T-helper 2 cell treated with Interferon-gamma antibody and Interleukin-4, amounts not matched to agents 5 μg/mL and 100 μg/mL, for 36 hours (primary cell): ENCODE data around the gene GPX5.
"Not testable (repeated sequence)": the region's sequence is repeated elsewhere in the genome, so short reads cannot be mapped to it uniquely, and the experiment has no call there.

Source experiments
- DNase-seq: peaks from one replicate; pipeline ENCODE4 v3.0.0; 2021; ENCODE audit warnings: low spot score
- H3K27ac Mint-ChIP-seq: one replicate; pipeline ENCODE4 v1.8.0; 2021; ENCODE audit warnings: mild to moderate bottlenecking, mixed read lengths
- H3K27me3 Mint-ChIP-seq: one replicate; pipeline ENCODE4 v1.8.0; 2021; ENCODE audit warnings: low read depth, mixed read lengths
- H3K36me3 Mint-ChIP-seq: one replicate; pipeline ENCODE4 v1.8.0; 2021; ENCODE audit warnings: low read depth, mixed read lengths
- H3K4me1 Mint-ChIP-seq: one replicate; pipeline ENCODE4 v1.8.0; 2021; ENCODE audit warnings: low read depth, mixed read lengths
- H3K4me3 Mint-ChIP-seq: one replicate; pipeline ENCODE4 v1.8.0; 2022; ENCODE audit warnings: mild to moderate bottlenecking, moderate library complexity, mixed read lengths
- H3K9me3 Mint-ChIP-seq: one replicate; pipeline ENCODE4 v1.8.0; 2021; ENCODE audit warnings: mixed read lengths

The GPX5 gene

DNA sequence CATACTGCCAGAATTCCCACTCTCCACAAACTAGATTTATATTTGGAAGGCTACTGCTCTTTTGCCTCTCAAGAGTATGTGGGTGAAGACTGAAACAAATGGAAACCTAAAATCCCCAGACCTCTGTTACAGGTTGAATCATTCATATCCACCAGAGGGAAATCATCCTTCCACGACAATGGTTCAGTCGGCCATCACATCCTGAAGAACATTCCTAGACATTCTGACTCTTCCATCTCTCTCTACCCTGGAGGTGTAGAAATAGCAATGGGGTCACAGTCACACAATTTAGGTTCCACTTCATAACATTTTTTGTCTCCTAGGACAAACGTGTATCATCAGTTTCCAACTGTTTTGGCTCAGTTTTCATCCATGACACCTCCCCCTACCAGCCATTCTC, 8.6 kb downstream of the GPX5 start:
- Mint-ChIP-seq H3K27me3 (peaks cover 81% of the 10 kb centered on the region), H3K4me1 (peaks cover 6% of the 10 kb centered on the region), H3K9me3 (no peaks in the 10 kb centered on the region), H3K4me3 (no peak overlapping the region), H3K27ac (no peak overlapping the region), H3K36me3 (no peaks in the 10 kb centered on the region)
- no peak for DNase-seq

DNA sequence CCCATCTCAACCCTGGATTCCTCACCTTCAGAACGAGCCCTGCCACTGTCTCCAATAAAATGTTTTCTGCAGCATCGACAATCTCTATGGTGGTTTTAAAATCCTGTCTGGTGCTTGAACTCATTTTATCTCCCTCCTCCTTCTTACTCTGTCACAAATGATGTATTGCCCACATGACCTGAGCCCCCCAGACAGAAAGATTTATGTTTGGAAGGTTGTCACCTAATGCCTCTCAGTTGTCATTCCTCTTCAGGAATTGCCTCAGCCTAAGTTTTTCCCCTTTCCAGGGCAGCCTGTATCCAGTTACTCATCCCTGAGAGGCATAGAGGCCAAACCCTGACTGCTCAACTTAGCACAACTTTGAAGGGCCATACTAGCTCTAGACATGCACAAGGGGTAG, 9.2 kb downstream of the GPX5 start:
- H3K4me3 Mint-ChIP-seq = no peak overlapping the region
- no peaks in the 10 kb centered on the region for H3K36me3 Mint-ChIP-seq
- H3K27me3 Mint-ChIP-seq = peaks cover 84% of the 10 kb centered on the region
- no peaks in the 10 kb centered on the region for H3K9me3 Mint-ChIP-seq
- H3K27ac Mint-ChIP-seq = no peak overlapping the region
- no peak for DNase-seq
- peaks cover 6% of the 10 kb centered on the region for H3K4me1 Mint-ChIP-seq

DNA sequence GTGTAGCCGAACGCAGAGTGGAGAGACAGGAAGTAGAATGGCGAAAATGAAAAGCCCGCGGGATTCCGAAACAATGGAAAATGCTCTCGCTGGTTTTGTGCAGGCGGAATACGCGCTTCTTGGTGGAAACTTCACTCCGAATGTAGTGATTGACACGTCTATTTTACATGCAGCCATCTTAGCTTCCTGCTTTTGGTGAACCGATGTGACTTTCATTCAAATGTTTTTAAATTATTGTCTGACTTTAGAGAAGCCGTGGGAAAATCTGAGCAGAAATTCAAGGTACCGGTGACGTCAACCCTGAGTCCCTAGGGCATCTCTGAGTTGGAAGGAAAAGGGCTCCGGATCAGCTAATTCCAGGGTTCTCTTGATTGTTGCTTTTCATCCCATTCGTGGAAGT, 11.4 kb downstream of the GPX5 start:
- Mint-ChIP-seq H3K4me1 (peaks cover 8% of the 10 kb centered on the region), H3K27me3 (peaks cover 79% of the 10 kb centered on the region), H3K27ac (no peak overlapping the region), H3K4me3 (peak overlapping the region; percentile 50), H3K9me3 (peaks cover 13% of the 10 kb centered on the region), H3K36me3 (no peaks in the 10 kb centered on the region)
- DNase-seq = no peak

DNA sequence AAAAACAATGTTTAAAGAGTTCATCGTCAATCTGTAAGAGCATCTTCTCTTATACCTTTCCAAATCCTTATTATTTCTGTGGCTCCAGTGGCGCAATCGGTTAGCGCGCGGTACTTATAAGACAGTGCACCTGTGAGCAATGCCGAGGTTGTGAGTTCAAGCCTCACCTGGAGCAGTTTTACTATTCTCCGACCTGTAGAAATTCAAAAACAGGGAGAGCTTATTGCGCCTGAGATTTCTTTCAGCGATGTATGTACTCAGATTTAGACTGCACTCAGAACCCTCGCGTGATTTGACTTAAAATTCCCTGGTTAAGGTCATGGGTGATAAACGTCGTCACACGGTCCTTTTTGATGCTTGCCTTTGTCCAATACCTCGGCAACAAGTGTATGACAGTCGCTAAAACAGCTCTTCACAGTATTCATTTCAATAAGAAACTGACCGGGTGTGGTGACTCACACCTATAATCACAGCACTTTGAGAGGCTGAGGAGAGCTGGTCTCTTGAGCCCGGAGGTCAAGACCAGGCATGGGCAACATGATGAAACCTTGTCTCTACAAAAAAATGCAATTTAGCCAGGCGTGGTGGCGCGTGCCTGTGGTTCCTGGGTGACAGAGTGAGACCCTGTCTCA, 11.9 kb downstream of the GPX5 start:
- peaks cover 17% of the 10 kb centered on the region for H3K9me3 Mint-ChIP-seq
- peaks cover 82% of the 10 kb centered on the region for H3K27me3 Mint-ChIP-seq
- peaks cover 13% of the 10 kb centered on the region for H3K4me1 Mint-ChIP-seq
- H3K27ac Mint-ChIP-seq = no peak overlapping the region
- H3K36me3 Mint-ChIP-seq = no peaks in the 10 kb centered on the region
- DNase-seq = no peak
- no peak overlapping the region for H3K4me3 Mint-ChIP-seq

DNA sequence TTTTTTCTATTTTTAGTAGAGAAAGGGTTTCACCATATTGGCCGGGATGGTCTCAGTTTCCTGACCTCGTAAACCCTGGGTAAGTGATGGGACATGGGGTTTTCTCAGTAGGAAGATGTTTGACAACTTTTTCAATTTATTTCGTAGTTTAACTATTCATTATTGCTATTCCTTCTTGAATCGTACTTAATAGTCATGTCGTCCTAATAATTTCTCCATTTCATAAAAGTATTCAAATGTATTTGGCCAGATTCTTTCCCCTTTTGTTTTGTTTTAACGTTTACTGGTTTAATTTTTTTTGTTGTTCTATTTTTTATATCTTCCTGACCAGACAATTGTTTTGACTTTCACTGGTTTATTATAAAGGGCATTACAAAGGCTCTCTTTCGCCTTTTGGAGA, 16.3 kb downstream of the GPX5 start:
- Mint-ChIP-seq H3K36me3 (no peaks in the 10 kb centered on the region), H3K9me3 (peaks cover 17% of the 10 kb centered on the region), H3K27me3 (peaks cover 77% of the 10 kb centered on the region), H3K4me1 (peaks cover 21% of the 10 kb centered on the region), H3K27ac (no peak overlapping the region), H3K4me3 (peak overlapping the region; percentile 82)
- DNase-seq = no peak

DNA sequence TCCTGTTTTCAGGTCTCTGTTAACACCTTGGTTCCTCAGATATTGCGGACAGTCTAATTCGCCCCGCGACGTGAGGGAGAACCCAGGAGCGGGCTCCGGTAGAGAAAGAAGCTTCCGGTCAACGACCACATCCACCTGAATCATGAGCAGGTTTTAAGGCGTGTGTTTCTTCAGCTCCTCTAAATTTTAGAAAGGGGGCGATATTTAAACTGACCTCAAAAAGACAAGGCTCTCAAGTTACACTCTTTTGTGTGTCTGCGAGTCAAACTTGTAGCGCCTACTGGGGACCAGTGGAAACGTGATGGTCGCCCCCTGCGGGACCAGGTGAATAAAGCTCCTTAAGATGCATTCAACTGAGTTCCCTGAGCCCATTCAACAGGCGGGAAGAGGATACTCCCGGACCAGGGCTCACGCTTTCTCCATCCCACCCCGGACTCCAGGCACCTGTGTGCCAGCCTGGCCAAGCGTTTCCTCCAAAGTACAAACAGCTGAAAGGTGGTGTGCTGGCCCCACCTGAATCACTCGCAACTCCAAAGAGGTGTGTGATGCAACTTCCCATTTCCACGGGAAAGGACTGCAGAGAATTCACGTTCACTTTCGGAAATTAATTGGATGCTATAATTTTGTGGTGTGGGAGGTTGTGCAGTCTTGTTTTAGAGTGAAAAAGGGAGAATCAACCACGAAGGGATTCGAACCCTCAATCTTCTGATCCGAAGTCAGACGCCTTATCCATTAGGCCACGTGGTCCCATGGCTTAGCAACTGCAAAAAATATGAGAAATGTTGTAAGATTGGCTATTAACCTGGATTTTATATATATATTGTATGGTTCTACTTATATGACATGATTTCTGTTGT, 17.0 kb downstream of the GPX5 start:
- peaks cover 17% of the 10 kb centered on the region for H3K9me3 Mint-ChIP-seq
- peak; percentile 41 for DNase-seq
- H3K4me1 Mint-ChIP-seq = peaks cover 19% of the 10 kb centered on the region
- H3K36me3 Mint-ChIP-seq = no peaks in the 10 kb centered on the region
- H3K27ac Mint-ChIP-seq = peak overlapping the region; percentile 35
- peak overlapping the region; percentile 82 for H3K4me3 Mint-ChIP-seq
- peaks cover 76% of the 10 kb centered on the region for H3K27me3 Mint-ChIP-seq

DNA sequence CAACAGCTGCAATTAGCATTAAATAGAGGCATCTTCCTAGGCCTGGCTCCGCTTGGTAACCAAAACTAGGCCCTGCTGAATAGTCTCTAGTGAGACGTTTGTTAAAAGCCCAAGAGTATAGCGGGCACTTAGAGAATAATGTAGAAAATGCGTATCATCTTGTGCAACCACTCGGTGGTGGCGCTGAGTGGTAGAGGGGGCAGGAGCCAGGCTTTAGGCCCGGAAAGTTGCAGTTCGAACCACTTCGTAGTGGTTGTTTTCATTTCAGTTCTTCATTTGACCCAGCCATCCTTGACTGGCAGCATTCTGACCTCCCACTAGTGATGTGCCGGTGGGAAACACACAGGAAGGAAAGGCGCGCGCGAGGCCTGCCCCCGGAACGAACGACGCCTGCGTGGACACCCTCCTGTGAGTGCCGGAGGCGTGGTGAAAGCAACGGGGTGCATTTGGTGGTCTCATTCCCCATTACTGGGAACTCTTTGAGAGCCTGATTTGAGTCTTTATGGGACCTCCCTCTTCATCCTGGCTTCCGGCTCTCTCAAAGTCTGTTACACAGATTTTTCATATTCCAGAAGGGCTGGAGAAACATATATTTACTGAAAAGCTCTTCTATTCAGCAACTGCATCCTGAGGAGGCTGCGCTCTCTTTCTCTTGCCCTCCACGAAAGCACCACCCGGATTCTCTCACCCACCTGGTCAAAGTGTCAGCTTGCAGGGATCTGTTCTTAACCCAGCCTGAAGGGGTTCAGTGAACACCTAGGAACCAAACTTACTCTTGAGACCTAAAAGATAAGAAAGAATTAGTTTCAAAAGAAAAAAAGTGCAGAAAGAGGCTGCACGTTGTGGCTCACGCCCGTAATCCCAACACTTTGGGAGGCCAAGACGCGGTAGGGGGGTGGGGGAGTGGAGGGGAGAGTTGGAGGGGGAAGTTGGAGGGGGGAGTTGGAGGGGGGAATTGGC, 18.2 kb downstream of the GPX5 start:
- Mint-ChIP-seq H3K36me3 (no peaks in the 10 kb centered on the region), H3K9me3 (peaks cover 17% of the 10 kb centered on the region), H3K27me3 (peaks cover 68% of the 10 kb centered on the region), H3K27ac (peak overlapping the region; percentile 19), H3K4me1 (peaks cover 19% of the 10 kb centered on the region), H3K4me3 (peak overlapping the region; percentile 82)
- no peak for DNase-seq

DNA sequence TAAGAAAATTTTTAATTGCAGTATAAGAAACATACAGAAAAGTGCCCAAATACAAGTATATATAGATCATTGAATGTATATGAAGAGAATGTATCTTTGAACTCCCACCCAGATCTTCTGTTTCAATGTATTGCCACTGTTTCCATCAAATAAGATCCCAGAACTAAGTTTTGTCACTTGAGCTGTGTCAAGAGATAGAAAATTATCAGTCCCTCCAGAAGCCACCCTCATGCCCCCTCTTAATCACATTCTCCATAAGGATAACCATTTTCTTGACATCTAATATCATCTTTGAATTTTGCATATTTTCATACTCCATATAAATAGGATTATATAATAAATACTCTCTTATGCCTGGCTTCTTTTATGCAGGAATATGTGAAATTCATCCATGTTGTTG, 20.3 kb downstream of the GPX5 start:
- Mint-ChIP-seq H3K27ac (no peak overlapping the region), H3K4me1 (peaks cover 19% of the 10 kb centered on the region), H3K27me3 (peaks cover 64% of the 10 kb centered on the region), H3K4me3 (no peak overlapping the region), H3K9me3 (peaks cover 12% of the 10 kb centered on the region), H3K36me3 (no peaks in the 10 kb centered on the region)
- no peak for DNase-seq

DNA sequence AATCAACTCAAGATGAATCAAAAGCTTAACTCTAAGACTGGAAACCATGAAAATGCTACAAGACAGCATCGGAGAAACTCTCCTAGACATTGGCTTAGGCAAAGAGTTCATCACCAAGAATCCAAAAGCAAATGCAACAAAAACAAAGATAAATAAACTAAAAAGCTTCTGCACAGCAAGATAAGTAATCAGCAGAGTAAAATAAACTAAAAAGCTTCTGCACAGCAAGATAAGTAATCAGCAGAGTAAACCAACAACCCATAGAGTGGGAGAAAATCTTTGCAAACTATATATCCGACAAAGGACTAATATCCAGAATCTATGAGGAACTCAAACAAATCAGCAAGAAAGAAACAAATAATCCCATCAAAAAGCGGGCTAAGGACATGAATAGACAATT, 21.3 kb downstream of the GPX5 start:
- H3K27me3 Mint-ChIP-seq = peaks cover 65% of the 10 kb centered on the region
- DNase-seq, H3K9me3 Mint-ChIP-seq, H3K36me3 Mint-ChIP-seq, H3K4me3 Mint-ChIP-seq, H3K27ac Mint-ChIP-seq: not testable (repeated sequence)
- H3K4me1 Mint-ChIP-seq = peaks cover 18% of the 10 kb centered on the region

DNA sequence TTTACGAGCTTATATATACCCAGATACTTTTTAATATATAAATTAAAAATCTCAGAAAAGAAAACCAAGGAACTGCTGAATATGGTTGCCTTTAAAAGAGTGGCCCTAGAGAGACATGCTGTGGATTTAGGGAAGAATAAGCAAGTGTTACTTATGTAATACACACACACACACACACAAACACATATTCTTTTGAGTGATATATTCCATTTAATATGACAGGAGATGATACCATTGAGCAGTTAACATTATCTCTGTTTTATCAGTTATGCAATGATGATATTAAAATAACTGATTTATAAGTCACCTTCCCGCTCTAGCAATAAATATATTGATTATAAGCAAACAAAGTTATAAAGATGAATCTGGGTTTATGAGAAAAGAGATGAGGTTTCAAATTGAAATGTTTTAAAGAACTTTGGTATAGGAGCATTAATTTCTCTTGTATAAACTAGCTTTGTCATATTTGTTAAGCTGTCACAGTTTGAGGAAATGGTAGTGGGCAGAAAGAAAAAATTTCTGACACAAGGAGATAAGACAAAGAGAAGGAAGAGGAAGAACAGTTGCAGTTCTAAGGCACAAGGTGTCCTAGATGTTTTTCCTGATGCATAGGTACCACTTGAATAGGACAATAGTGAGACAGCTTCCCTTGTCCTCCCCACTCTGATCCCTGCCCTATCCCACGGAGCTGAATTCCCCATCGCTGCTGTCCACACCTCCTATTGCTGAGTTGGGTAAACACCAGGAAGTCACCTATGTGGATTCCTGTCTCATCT, 26.4 kb downstream of the GPX5 start:
- H3K4me1 Mint-ChIP-seq = no peaks in the 10 kb centered on the region
- H3K27me3 Mint-ChIP-seq = peaks cover 62% of the 10 kb centered on the region
- H3K4me3 Mint-ChIP-seq = no peak overlapping the region
- H3K27ac Mint-ChIP-seq = no peak overlapping the region
- no peaks in the 10 kb centered on the region for H3K36me3 Mint-ChIP-seq
- DNase-seq = no peak
- H3K9me3 Mint-ChIP-seq = no peaks in the 10 kb centered on the region

DNA sequence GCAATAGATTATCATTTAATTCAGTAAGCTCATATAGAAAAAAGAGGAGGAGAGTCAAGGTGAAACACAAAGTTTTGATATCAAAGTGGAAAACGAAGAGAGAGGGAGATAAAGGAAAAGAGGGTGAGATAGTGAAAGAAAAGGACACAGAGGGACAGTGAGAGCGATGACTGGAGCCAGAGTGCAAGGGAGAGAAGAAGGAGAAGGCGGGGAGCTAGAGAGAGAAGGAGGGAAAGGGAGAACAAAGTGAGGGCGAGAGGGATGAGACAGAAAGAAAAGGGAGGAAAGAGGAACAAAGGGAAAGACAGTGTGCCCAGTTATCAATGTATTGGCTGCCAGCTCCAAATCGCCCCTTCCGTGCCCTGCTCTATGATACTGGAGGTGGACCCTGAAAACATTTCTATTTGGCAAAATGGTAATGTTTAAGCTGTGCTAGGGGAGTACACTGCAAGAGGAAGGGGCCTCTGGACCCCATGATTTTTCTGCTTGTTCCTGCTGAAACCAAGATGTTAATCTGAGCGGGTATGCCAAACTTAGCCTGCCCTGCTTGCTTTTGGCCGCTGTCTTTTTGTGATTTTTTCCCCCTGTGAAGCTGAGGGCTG, 27.8 kb downstream of the GPX5 start:
- no peak overlapping the region for H3K4me3 Mint-ChIP-seq

DNA sequence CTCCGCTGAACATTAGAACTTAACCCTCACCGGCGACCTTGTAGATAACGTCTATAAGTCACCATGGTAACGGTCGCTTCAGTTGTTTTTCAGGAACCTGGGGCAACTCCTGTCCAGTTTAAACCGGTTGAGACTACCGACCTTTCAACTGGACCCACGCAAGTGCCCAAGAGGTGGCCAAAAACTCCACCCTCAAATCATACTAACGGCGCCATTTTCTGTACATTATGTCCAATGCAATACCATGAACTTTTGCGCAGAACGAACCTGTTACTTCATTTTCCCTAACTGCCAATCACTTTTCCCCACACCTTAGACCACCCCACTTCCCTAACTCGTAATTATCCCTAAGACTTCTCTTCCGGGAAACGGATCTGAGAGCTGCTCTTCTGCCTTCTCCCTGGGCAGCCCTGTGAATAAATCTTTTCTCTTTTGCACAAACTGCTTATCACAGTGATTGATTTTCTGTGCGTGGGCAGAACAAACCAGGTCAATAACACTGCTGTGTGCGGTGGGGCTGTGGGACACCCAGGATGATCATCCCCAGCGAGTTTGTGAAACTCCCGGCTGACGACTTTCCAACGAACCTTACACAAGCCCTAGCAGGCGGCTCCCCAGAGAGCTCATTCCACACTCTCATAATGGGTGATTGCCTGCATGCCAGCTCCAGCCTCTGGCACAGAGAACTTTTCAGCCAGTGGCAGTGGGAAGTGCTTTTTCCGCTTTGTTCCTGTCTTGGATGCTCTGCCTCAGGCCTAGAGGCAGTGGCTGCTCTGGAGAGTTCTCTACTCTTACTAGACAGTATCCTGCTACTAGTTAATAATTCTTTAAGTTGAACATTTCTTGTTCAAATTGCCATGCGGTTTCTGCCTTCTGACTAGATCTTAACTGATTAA, 28.6 kb downstream of the GPX5 start:
- no peaks in the 10 kb centered on the region for H3K9me3 Mint-ChIP-seq
- H3K27ac Mint-ChIP-seq = no peak overlapping the region
- peaks cover 60% of the 10 kb centered on the region for H3K27me3 Mint-ChIP-seq
- H3K36me3 Mint-ChIP-seq = no peaks in the 10 kb centered on the region
- H3K4me1 Mint-ChIP-seq = no peaks in the 10 kb centered on the region
- DNase-seq = no peak
- H3K4me3 Mint-ChIP-seq = no peak overlapping the region

More for the DNA sequence above, 27.8 kb downstream of the GPX5 start:
- H3K4me1 Mint-ChIP-seq = no peaks in the 10 kb centered on the region
- DNase-seq = no peak
- H3K27ac Mint-ChIP-seq = no peak overlapping the region
- H3K9me3 Mint-ChIP-seq = no peaks in the 10 kb centered on the region
- no peaks in the 10 kb centered on the region for H3K36me3 Mint-ChIP-seq
- H3K27me3 Mint-ChIP-seq = peaks cover 58% of the 10 kb centered on the region
